Fibroblast of skin of left biceps (primary cell): Measurements from ENCODE around the gene PARVG.

Experiments used
- DNase-seq, 2 experiments: peaks; one replicate each; pipeline ENCODE4 v3.0.0-alpha.2; 2013; ENCODE audit warnings: low read depth in 2 of 2

Gene PARVG

DNA sequence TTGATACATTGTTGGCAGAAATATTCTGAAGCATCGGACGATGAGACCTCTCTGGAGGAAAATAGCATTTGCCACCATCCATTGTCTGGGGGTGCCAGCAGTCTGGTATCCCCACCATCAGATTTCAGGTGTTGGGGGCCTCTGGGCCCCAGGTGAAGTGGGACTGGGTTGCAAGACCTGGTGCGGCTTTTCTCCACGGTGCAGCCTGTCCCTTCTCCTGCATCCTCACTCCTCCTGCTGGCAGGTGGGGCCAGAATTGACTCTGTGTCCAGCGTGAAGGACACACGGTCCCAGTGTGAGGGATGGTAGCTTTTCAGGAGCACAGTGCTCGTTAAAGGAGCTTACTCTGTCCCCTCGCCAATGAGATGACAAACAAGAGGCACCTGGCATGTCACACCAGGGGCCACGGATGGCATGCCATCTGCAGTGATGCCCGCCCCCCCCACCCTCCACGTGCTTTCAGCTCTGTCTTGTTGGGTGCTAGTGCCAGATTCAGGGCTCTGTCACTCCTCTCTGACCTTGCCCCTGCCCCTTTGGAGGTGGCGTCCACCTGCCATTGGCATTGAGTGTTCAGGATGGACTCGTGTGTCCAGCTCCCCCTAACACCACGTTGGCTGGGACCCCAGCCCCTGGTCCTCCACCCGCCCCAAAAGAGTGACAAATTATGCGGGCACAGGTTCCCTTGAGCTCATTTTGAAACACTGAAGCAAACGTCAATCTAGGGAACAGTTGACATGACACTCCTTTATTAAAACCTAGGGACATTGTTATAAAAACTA, 62.4 kb downstream of the PARVG start:
- no peak for DNase-seq

DNA sequence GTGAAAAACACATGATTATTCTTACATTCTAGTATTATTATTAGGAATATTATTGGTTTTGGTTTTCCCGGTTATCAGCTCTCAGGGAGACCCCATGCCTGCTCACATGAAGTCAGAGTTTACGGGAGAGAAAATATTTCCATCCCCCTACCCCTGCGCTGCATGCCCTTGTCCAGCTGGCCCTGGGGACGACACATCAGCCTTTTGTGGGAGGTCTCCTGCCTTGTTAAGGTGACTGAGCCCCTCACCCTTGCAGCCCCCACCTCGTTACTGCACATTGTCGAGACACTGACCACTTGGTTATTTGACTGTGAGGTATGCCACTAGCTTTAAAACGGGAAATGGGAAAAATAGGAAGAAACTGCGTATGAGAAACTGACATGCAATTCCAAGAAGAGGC, 63.0 kb downstream of the PARVG start:
- no peak for DNase-seq

DNA sequence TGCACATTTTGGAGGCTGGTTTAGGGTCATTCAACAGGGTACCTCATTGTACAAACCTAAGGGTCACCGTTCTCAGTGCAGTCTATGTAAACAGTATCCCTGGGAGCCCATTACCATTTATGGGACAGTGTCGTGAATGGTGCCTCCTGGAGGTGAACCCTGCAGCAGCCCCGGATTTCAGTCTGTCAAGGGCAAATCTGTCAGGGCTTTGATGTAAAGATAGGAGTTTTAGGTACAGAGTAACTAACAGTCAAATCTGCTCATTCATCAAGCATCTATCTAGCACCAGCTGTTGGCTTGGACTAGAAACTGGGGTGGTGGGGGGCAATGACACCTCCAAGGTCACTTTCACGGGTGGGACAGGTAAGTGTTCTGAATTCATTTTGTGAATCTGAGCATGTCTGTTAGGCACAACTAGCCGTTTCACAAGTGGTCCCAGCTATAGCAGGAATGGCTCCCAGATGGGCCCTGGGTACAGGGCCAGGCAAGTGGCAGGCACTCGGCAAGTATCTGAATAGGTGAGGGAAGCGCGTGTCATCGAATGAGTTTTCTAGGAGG, 63.6 kb downstream of the PARVG start:
- DNase-seq: no peak

DNA sequence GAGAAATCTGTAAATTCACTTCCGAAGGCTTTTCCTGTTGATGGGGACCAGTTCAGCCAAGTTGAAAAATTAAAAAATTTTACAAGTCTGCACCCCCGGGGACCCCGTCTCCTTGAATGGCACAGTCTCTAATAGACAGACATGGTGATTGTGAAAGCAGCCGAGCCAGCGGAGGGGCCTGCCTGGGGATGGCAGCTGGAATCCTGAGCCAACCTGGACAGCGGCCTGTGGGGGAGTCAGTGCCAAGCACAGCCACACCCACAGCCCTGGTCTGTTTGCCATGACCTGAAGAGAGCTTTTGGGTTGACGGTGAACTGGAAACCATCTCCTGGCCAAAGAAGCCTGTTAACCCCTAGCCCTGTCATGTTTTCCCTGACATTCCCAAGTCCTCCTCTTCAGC, 64.7 kb downstream of the PARVG start:
- DNase-seq: no peak

DNA sequence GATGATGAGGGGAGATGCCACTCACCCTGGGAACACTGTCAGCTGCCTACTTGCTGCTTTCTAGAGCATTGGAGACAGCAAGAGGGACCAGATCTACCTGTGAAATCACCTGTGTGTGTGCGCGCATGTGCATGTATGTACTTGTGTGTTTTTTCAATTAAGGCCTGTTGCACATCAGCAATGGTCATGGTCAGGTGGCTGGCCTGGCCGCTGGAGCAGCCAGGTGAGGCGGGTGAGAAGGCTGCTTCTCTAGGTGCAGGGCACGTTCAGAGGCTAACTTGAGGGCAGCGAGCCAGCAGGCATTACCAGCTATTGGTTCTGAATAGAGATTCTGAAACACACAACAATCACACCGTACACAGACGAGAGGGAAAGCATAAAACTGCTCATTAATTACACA, 65.1 kb downstream of the PARVG start:
- DNase-seq: no peak

GRCh38 chr22:44246615-44247326, 66.0 kb downstream of the PARVG start:
- no peak for DNase-seq

DNA sequence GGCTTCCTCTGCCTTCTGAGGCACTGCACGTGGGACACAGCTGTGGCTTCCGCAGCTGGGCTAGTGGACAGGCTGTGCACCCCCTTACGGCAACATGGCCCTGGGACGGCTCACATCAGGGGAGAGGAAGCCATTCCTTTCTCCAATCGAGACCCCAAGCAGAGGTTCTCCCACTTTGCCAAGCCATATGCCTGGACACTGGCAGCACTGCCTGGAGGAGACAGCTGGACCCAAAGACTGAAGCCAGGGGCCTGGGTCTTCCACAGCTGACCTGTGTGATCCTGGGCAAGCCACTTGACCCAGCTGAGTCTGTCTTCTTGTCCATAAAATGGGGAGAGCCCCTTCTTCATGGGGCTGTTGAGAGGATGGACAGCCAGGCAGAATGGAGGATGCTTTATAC, 66.6 kb downstream of the PARVG start:
- DNase-seq: no peak

DNA sequence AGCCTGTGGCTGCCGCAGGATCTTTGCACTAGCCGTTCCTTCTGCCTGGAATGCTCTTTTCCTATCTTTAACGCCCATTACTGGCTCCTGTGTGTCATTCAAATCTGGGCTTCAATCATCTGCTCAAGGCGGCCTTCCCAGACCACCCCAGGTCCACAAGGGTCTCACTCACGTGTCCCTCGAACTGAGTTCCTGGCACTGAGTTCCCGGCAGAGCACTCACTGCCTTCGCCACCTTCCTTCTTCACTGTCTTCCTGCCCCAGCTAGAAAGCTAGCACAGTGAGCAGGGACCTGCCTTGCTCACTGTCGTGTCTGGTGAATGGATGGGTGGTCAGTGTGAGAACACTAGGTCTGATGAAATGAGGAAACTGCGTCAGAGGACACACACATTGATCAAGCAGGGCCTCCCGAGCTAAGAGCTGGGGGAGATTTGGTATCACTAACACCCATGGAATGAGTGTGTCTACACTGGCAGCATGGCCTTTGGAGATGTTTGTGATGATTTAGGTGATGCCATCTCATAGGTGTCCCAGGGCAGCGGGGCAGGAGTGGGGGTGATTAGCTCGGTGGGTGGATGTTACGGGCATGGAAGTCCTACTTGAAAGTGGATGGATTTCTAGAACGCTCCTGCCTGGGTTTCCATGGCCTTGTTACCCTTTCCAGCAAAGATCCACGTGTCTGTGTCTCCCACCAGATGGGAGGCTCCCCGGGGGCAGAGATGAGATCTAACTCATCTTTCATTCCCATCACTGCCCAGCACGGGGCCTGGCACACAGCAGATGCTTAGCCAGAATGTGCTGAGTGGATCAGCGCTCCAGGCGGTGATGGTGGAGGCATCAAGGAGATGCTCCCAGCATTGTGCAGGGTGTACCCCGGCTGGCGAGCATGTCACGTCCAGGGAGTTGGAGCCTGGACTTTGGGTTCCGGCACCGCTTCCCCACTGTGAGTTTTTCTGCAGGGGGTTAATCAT, 67.5 kb downstream of the PARVG start:
- no peak for DNase-seq

GRCh38 chr22:44248926-44249325, 68.2 kb downstream of the PARVG start:
- DNase-seq: no peak

DNA sequence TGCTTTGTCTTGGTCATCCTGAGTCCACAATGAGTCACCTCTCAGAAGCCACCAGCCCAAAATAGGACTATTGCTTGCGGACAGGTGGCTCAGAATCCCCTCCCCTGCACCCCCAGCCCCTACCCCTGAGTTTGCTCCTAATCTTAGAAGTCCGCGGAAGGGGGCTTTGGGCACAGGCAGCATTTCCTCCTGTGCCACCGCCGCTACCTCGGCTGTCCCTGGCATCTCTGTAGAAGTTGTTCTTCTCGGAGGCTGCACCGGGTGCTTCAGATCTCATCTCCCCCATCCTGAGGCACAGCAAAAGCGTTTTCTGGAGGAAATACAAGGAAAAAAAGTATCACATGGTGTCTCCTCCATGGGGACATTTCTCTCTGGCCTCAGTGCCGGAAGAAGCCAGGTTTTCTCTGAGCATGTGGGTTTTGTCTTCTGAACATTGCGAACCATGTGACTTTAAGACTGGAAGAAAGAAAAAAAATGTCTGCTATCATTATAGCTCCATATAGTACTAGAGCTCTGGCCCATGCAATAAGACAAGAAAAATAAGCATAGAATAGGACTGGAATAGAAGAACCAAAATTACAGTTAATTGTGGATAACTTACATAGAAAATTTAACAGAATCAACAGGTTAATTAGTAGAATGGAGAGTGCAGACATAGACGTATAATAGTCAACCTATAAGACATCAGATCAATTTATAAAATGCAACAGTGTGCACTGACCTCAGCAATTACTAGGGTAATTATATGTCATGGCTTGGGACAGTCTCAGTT, 68.8 kb downstream of the PARVG start:
- no peak for DNase-seq

- no peak for DNase-seq
Measured at GRCh38 chr22:44254811-44255210, 74.1 kb downstream of the PARVG start.

DNA sequence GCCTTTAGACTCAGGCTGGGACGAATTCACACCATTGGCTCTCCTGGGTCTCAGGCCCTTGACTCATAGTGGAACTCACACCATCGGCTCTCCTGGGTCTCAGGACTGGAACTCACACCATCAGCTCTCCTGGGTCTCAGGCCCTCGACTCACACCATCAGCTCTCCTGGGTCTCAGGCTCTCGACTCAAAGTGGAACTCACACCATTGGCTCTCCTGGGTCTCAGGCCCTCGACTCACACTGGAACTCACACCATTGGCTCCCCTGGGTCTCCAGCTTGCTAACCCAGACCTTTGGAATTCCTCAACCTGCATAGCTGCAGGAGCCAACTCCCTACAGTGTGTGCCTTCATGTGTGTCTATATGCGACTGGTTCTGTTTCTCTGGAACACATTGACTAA, 75.4 kb downstream of the PARVG start:
- DNase-seq: no peak

GRCh38 chr22:44256556-44257485, 76.1 kb downstream of the PARVG start:
- DNase-seq: no peak
